SK-N-SH (cell line): ENCODE data around the gene ZCCHC14. TPM values are rescaled to one million over a fixed set of nuclear protein-coding genes. Genes with fewer than 3 reads are reported as not detected.
A peak's percentile ranks its signal among the peaks of the same experiment; 100 is the strongest.
"Not testable (repeated sequence)": the region's sequence is repeated elsewhere in the genome, so short reads cannot be mapped to it uniquely, and the experiment has no call there.

Experiments
- CTCF ChIA-PET: fragments of 300-600, 350-600 bp; formaldehyde crosslinking; extraction: SDS; loops from one replicate; lab custom pipeline; 2021; lab: Yijun Ruan, JAX
- POLR2A ChIA-PET: fragments of 350-600 bp; sonication (Branson Sonifier 250); formaldehyde crosslinking; extraction: SDS; loops from one replicate; lab custom pipeline; 2020; ENCODE audit warnings: antibody characterized with exemption, inconsistent platforms; lab: Yijun Ruan, JAX
- DNase-seq: peaks from one replicate; pipeline ENCODE4 v3.0.0; 2012
- H2AFZ ChIP-seq: fragments of 200-600 bp; sonication (generic); 2 replicates; pipeline ENCODE4 v1.8.1; 2016; ENCODE audit warnings: antibody characterized with exemption, mild to moderate bottlenecking, low read depth
- H3F3A ChIP-seq: fragments of 200-600 bp; sonication (generic); replicated peaks from 2 replicates; pipeline ENCODE3; 2016; ENCODE audit warnings: antibody characterized with exemption, mild to moderate bottlenecking; ENCODE audit not compliant: insufficient read depth
- H3K27ac ChIP-seq, 2 experiments: fragments of 200-500 bp in 1 of 2; fragments of 200-600 bp in 1 of 2; sonication (Bioruptor generic) in 1 of 2; sonication (generic), shearing (Covaris generic) in 1 of 2; 2 replicates each; pipeline versions ENCODE4 v1.5.1 to v1.6.1; 2014 to 2016; ENCODE audit warnings: low read depth in 2 of 2, inconsistent platforms in 1 of 2, low read length in 1 of 2, mild to moderate bottlenecking in 1 of 2, mixed read lengths in 1 of 2
- H3K27me3 ChIP-seq: fragments of 200-600 bp; sonication (generic), shearing (Covaris generic); 2 replicates; pipeline ENCODE4 v1.6.1; 2016; ENCODE audit warnings: mixed run types; ENCODE audit not compliant: insufficient read depth
- H3K36me3 ChIP-seq, 2 experiments: fragments of 200-500 bp in 1 of 2; fragments of 200-600 bp in 1 of 2; sonication (Bioruptor generic) in 1 of 2; sonication (generic) in 1 of 2; replicated peaks in 1 of 2; 2 replicates each; pipeline versions ENCODE3 to v1.5.1; 2014 to 2016; ENCODE audit warnings: low read length in 1 of 2, mild to moderate bottlenecking in 1 of 2; ENCODE audit not compliant: insufficient read depth in 2 of 2, control insufficient read depth in 1 of 2
- H3K4me1 ChIP-seq, 2 experiments: fragments of 200-500 bp in 1 of 2; fragments of 200-600 bp in 1 of 2; sonication (Bioruptor generic) in 1 of 2; sonication (generic), shearing (Covaris generic) in 1 of 2; 2 replicates each; pipeline versions ENCODE4 v1.5.1 to v1.6.1; 2014 to 2016; ENCODE audit warnings: low read depth in 1 of 2, low read length in 1 of 2, mixed run types in 1 of 2; ENCODE audit not compliant: insufficient read depth in 2 of 2, control insufficient read depth in 1 of 2
- H3K4me2 ChIP-seq: fragments of 200-600 bp; sonication (generic), shearing (Covaris generic); 2 replicates; pipeline ENCODE4 v1.6.1; 2017; ENCODE audit warnings: mixed run types
- H3K4me3 ChIP-seq, 2 experiments: fragments of 200-500 bp in 1 of 2; fragments of 200-600 bp in 1 of 2; sonication (Bioruptor generic) in 1 of 2; sonication (generic), shearing (Covaris generic) in 1 of 2; 2 replicates each; pipeline versions ENCODE4 v1.5.1 to v1.8.1; 2014 to 2016; ENCODE audit warnings: low read depth in 2 of 2, inconsistent platforms in 1 of 2, low read length in 1 of 2, mild to moderate bottlenecking in 1 of 2, mixed read lengths in 1 of 2, moderate library complexity in 1 of 2
- H3K79me2 ChIP-seq: fragments of 200-600 bp; sonication (generic); 2 replicates; pipeline ENCODE4 v1.8.1; 2017; ENCODE audit warnings: mild to moderate bottlenecking; ENCODE audit not compliant: insufficient read depth
- H3K9ac ChIP-seq: fragments of 200-600 bp; sonication (generic); 2 replicates; pipeline ENCODE4 v1.6.1; 2017; ENCODE audit warnings: mixed run types
- H3K9me2 ChIP-seq: fragments of 200-600 bp; sonication (generic); 2 replicates; pipeline ENCODE4 v1.6.1; 2017; ENCODE audit warnings: mixed run types
- H3K9me3 ChIP-seq: fragments of 200-600 bp; sonication (generic); 2 replicates; pipeline ENCODE4 v1.6.1; 2017; ENCODE audit warnings: mixed run types, mild to moderate bottlenecking, moderate library complexity
- H4K20me1 ChIP-seq: fragments of 200-600 bp; sonication (generic); 2 replicates; pipeline ENCODE4 v1.6.1; 2017; ENCODE audit warnings: mild to moderate bottlenecking, mixed run types; ENCODE audit not compliant: insufficient read depth
- ELF1 ChIP-seq: IDR thresholded peaks from 2 replicates; pipeline ENCODE4 v1.4.0; 2012
- FOXM1 ChIP-seq: IDR thresholded peaks from 2 replicates; pipeline ENCODE4 v1.4.0; 2012; ENCODE audit warnings: low read depth, mild to moderate bottlenecking
- MXI1 ChIP-seq: IDR thresholded peaks from 2 replicates; pipeline ENCODE4 v1.6.1; 2012; ENCODE audit warnings: mild to moderate bottlenecking, low read depth, low read length, improper control_type of control experiment
- NFIC ChIP-seq: IDR thresholded peaks from 2 replicates; pipeline ENCODE4 v1.4.0; 2012; ENCODE audit warnings: borderline replicate concordance
- RAD21 ChIP-seq: IDR thresholded peaks from 2 replicates; pipeline ENCODE4 v1.6.1; 2012; ENCODE audit warnings: mild to moderate bottlenecking, low read length
- RXRA ChIP-seq: IDR thresholded peaks from 2 replicates; pipeline ENCODE4 v1.4.0; 2012; ENCODE audit warnings: low read depth, mild to moderate bottlenecking, borderline replicate concordance
- USF1 ChIP-seq: IDR thresholded peaks from 2 replicates; pipeline ENCODE4 v1.4.0; 2012; ENCODE audit warnings: low read depth, borderline replicate concordance
- WGBS: methylation state at CpG from one replicate; pipeline ENCODE4 v1.1.6; 2017; ENCODE audit warnings: low lambda C conversion rate; 5-methylcytosine and 5-hydroxymethylcytosine counted together
- polyA plus RNA-seq, 3 experiments: library from polyadenylated mRNA; depleted of rRNA; stranded (reverse); fragments of >200 nt; gene quantifications; 2 replicates each; pipeline ENCODE4 v1.2.3, GENCODE V29; 2012

Gene ZCCHC14
- polyA plus RNA-seq, 1 of the 3 experiments (the other 2 are of a cell fraction), result 5.7 TPM

- no peak for TF ChIP-seq NFIC
- no peak for TF ChIP-seq USF1
- no peak for TF ChIP-seq RAD21
- TF ChIP-seq MXI1, result no peak
- TF ChIP-seq FOXM1, result no peak
- no peak for TF ChIP-seq RXRA
- no peak for TF ChIP-seq ELF1
- Histone ChIP-seq H3F3A (peaks cover 26% of the 10 kb centered on the region), H3K36me3 (no peaks in the 10 kb centered on the region), H3K9me3 (no peaks in the 10 kb centered on the region), H3K4me3 (no peak overlapping the region), H2AFZ (0 out of 2 replicates have a peak overlapping the region, but pooled peaks have one; percentile 5), H3K9me2 (no peaks in the 10 kb centered on the region), H3K79me2 (no peaks in the 10 kb centered on the region), H4K20me1 (no peaks in the 10 kb centered on the region), H3K4me1 (peaks cover 5 to 8% of the 10 kb centered on the region in 2 experiments; a peak in 3 of 4 replicates), H3K4me2 (peak overlapping the region; percentile 65; the same call in 1 of the 2 replicates), H3K9ac (no peak overlapping the region; the same call in 1 of the 2 replicates), H3K27ac (peak overlapping the region; percentile 7 to 73; a peak in 2 of 4 replicates), H3K27me3 (no peaks in the 10 kb centered on the region)
- ChIA-PET CTCF (interaction anchor here (0.8 to 2.0 kb wide), 4 partner anchors 12 to 137 kb away, joined by 3 to 6 read pairs (median 4); no protein-coding TSS in a partner anchor), POLR2A (no interaction called here)
- no peak for DNase-seq
- 78% methylated on average over 9 of the region's 9 CpGs for WGBS
Measured at GRCh38 chr16:87498324-87499188, 5.7 kb upstream of the ZCCHC14 start.

GRCh38 chr16:87497767-87498290 is 5.0 kb upstream of the ZCCHC14 start:
- H3K4me3 ChIP-seq, H3K9me3 ChIP-seq, H3K4me1 ChIP-seq, H3K36me3 ChIP-seq, H3K27ac ChIP-seq, H3K79me2 ChIP-seq, POLR2A ChIA-PET, DNase-seq, H3K4me2 ChIP-seq, H2AFZ ChIP-seq, H4K20me1 ChIP-seq, H3K9me2 ChIP-seq, H3K9ac ChIP-seq, H3K27me3 ChIP-seq: not testable (repeated sequence)
- CTCF ChIA-PET, result interaction anchor here (1.0 kb wide), 1 partner anchor 138 kb away, joined by 3 read pairs; no protein-coding TSS in a partner anchor
- WGBS, result 94% methylated on average over 8 of the region's 12 CpGs
- H3F3A ChIP-seq, result peaks cover 26% of the 10 kb centered on the region

GRCh38 chr16:87497023-87497766 is 4.4 kb upstream of the ZCCHC14 start:
- H3K79me2 ChIP-seq, H3K4me1 ChIP-seq, POLR2A ChIA-PET, H3K9me3 ChIP-seq, H2AFZ ChIP-seq, H4K20me1 ChIP-seq, DNase-seq, H3K27ac ChIP-seq, H3K36me3 ChIP-seq, H3K9me2 ChIP-seq, H3K4me2 ChIP-seq, H3K27me3 ChIP-seq, H3K4me3 ChIP-seq, H3K9ac ChIP-seq: not testable (repeated sequence)
- WGBS, result 91% methylated on average over 18 of the region's 18 CpGs
- peaks cover 21% of the 10 kb centered on the region for H3F3A ChIP-seq
- CTCF ChIA-PET, result interaction anchor here (1.0 kb wide), 1 partner anchor 138 kb away, joined by 3 read pairs; no protein-coding TSS in a partner anchor
